Coronary artery (tissue), 2 donors: ENCODE results near the gene LIAS.
A peak's percentile ranks its signal among the peaks of the same experiment; 100 is the strongest.

Source experiments
- DNase-seq: peaks from one replicate; pipeline ENCODE4 v3.0.0-alpha.2; 2017; ENCODE audit warnings: low spot score
- H3K27ac ChIP-seq, 2 donors: fragments of 200-600 bp; sonication (generic); one replicate each; pipeline ENCODE4 v1.5.1; 2016 to 2019
- H3K4me3 ChIP-seq: fragments of 200-600 bp; sonication (generic); 2 replicates; pipeline ENCODE4 v1.5.1; 2016; ENCODE audit warnings: mild to moderate bottlenecking, moderate library complexity
- TF ChIP-seq, protein P1 (sequence below): fragments of 200-600 bp; sonication (generic); IDR thresholded peaks from one replicate; pipeline ENCODE4 v1.5.1; 2019; ENCODE audit warnings: antibody characterized with exemption

LIAS gene

GRCh38 chr4:39446483-39446841 is 12.4 kb upstream of the LIAS start:
- H3K27ac ChIP-seq, result no peak overlapping the region
- no peak for DNase-seq
- TF ChIP-seq, protein P1, sequence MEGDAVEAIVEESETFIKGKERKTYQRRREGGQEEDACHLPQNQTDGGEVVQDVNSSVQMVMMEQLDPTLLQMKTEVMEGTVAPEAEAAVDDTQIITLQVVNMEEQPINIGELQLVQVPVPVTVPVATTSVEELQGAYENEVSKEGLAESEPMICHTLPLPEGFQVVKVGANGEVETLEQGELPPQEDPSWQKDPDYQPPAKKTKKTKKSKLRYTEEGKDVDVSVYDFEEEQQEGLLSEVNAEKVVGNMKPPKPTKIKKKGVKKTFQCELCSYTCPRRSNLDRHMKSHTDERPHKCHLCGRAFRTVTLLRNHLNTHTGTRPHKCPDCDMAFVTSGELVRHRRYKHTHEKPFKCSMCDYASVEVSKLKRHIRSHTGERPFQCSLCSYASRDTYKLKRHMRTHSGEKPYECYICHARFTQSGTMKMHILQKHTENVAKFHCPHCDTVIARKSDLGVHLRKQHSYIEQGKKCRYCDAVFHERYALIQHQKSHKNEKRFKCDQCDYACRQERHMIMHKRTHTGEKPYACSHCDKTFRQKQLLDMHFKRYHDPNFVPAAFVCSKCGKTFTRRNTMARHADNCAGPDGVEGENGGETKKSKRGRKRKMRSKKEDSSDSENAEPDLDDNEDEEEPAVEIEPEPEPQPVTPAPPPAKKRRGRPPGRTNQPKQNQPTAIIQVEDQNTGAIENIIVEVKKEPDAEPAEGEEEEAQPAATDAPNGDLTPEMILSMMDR, result no peak
- H3K4me3 ChIP-seq, result peak overlapping the region; percentile 72

DNA sequence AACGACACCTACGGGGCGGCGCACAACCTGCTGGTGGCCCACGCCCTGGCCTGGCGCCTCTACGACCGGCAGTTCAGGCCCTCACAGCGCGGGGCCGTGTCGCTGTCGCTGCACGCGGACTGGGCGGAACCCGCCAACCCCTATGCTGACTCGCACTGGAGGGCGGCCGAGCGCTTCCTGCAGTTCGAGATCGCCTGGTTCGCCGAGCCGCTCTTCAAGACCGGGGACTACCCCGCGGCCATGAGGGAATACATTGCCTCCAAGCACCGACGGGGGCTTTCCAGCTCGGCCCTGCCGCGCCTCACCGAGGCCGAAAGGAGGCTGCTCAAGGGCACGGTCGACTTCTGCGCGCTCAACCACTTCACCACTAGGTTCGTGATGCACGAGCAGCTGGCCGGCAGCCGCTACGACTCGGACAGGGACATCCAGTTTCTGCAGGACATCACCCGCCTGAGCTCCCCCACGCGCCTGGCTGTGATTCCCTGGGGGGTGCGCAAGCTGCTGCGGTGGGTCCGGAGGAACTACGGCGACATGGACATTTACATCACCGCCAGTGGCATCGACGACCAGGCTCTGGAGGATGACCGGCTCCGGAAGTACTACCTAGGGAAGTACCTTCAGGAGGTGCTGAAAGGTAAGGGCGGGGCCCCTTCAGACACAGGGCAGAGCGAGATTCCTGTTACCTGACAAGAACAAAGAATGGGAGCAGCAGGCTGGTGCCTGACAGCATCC is 11.8 kb upstream of the LIAS start:
- Histone ChIP-seq H3K4me3 (peak overlapping the region; percentile 72), H3K27ac (no peak overlapping the region)
- TF ChIP-seq, protein P1, result no peak
- DNase-seq, result peak; percentile 73

- Histone ChIP-seq H3K27ac (no peak overlapping the region), H3K4me3 (no peak overlapping the region)
- TF ChIP-seq, protein P1, result no peak
- DNase-seq, result no peak
These were observed 8.2 kb upstream of the LIAS start for GRCh38 chr4:39450618-39451017.

- no peak for DNase-seq
- TF ChIP-seq, protein P1, result no peak
- Histone ChIP-seq H3K27ac (no peak overlapping the region), H3K4me3 (no peak overlapping the region)
These were observed 7.3 kb upstream of the LIAS start for GRCh38 chr4:39451423-39452023.

DNA sequence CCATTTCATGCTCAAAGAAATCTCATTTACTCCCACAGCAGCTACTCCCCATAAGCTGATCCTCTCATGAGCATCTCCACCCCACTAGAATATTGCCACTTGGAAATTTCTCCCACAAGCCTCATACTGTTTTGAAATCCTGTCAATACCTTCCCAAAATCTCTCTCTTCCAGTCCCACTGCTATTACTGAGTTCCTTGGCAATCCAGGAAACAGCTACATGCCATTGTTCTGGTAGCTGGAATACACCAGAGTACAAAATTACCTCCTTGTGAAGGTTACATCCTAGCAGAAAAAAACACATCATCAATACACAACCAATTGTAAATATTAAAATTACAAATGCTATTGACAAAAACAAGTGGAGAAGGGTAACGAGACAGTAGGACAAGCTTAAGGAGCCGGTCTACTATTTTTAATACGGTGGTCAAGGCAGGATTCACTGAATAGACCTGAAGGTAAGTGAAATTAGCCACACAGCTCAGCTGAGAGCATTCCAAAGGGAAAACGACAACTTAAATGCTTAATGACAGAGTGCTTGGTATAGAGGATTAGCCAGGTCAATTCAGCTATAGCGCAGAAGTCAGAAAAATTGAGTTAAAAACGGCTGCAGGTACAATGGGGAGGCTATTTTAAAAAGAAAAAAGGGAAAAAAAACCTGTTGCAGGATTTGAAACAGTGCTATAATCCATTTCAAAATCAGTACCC is 6.5 kb upstream of the LIAS start:
- no peak overlapping the region for H3K4me3 ChIP-seq
- TF ChIP-seq, protein P1, result no peak
- no peak for DNase-seq
- H3K27ac ChIP-seq, result no peak overlapping the region

DNA sequence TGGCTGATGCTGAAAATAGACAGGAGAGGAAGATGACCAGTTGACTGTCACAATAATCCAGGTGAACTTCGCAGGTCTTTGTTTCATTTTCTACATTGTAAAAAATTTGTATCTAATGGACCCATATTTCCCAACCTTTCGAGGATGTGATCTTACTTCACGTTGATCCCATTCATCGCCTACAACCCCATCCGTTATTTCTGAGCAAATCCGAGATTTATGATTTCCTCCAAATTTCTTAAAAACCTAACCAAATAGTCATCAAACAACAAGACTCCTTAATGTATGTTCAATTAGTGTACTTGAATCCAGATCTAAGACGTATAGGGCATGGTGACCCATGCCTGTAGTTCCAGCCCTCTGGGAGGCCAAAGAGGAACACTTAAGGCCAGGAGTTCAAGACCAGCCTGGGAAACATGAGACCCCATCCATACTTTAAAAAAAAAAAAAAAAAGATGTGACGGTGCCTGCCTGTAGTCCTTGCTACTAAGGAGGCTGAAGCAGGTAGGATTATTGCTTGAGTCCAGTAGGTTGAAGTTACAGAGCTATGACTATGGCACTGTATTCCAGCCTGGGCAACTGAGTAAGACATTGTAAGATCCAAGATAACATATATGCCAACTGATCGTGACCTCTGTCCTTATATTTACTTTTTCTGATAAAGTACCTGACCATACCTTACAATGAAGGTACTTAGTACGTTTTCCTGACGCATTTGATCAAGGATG is 5.8 kb upstream of the LIAS start:
- Histone ChIP-seq H3K4me3 (no peak overlapping the region), H3K27ac (no peak overlapping the region)
- TF ChIP-seq, protein P1, result no peak
- no peak for DNase-seq
